SK-N-SH treated with all-trans-retinoic acid at 6 μM for 48 hours (cell line): Measurements from ENCODE around the gene SLC22A23.

Experiments used
- ATAC-seq: fragments of 200-7000 bp; cut with Tn5 transposase; 3 replicates; pipeline ENCODE4 v1.9.1; 2020; ENCODE audit warnings: mild to moderate bottlenecking, moderate library complexity
- ARNTL ChIP-seq: fragments of 450-650 bp; formaldehyde crosslinking; IDR thresholded peaks from 2 replicates; pipeline ENCODE4 v1.5.0; 2020; ENCODE audit warnings: low read depth, mild to moderate bottlenecking, moderate library complexity, borderline replicate concordance
- BACH2 ChIP-seq: fragments of 250-450 bp; sonication (Bioruptor Pico); IDR thresholded peaks from 2 replicates; pipeline ENCODE4 v1.9.0; 2021; ENCODE audit warnings: mild to moderate bottlenecking, borderline replicate concordance
- CREB5 ChIP-seq: fragments of 250-450 bp; sonication (Bioruptor Pico); IDR thresholded peaks from 2 replicates; pipeline ENCODE4 v1.5.1; 2020; ENCODE audit warnings: low read depth, mild to moderate bottlenecking, moderate library complexity
- CSDC2 ChIP-seq: fragments of 250-450 bp; sonication (Bioruptor Pico); IDR thresholded peaks from 2 replicates; pipeline ENCODE4 v1.5.0; 2020; ENCODE audit warnings: mild to moderate bottlenecking, moderate library complexity
- CSRNP3 ChIP-seq: fragments of 250-450 bp; sonication (Bioruptor Pico); IDR thresholded peaks from 2 replicates; pipeline ENCODE4 v1.5.1; 2021; ENCODE audit warnings: mild to moderate bottlenecking, moderate library complexity
- ESRRG ChIP-seq: fragments of 250-450 bp; sonication (Bioruptor Pico); IDR thresholded peaks from 2 replicates; pipeline ENCODE4 v1.6.1; 2021; ENCODE audit warnings: mild to moderate bottlenecking
- GLIS3 ChIP-seq: fragments of 250-450 bp; sonication (Bioruptor Pico); IDR thresholded peaks from 2 replicates; pipeline ENCODE4 v1.5.0; 2020; ENCODE audit warnings: mild to moderate bottlenecking, moderate library complexity
- OSR1 ChIP-seq: fragments of 250-450 bp; sonication (Bioruptor Pico); IDR thresholded peaks from 2 replicates; pipeline ENCODE4 v1.8.0; 2022; ENCODE audit warnings: moderate library complexity, mild to moderate bottlenecking, inconsistent platforms
- PPARA ChIP-seq: fragments of 250-450 bp; sonication (Bioruptor Pico); IDR thresholded peaks from 2 replicates; pipeline ENCODE4 v1.5.0; 2020; ENCODE audit warnings: mild to moderate bottlenecking, borderline replicate concordance
- RARB ChIP-seq: fragments of 250-450 bp; sonication (Bioruptor Pico); IDR thresholded peaks from 2 replicates; pipeline ENCODE4 v1.8.0; 2021; ENCODE audit warnings: mild to moderate bottlenecking, moderate library complexity
- SNAI2 ChIP-seq: fragments of 250-450 bp; sonication (Bioruptor Pico); IDR thresholded peaks from 2 replicates; pipeline ENCODE4 v1.5.0; 2020; ENCODE audit warnings: mild to moderate bottlenecking, moderate library complexity
- TCF4 ChIP-seq: fragments of 250-450 bp; sonication (Bioruptor Pico); IDR thresholded peaks from 2 replicates; pipeline ENCODE4 v1.8.0; 2021; ENCODE audit warnings: mild to moderate bottlenecking, moderate library complexity, borderline replicate concordance
- TOX ChIP-seq: fragments of 250-450 bp; sonication (Bioruptor Pico); IDR thresholded peaks from 2 replicates; pipeline ENCODE4 v1.8.0; 2021; ENCODE audit warnings: mild to moderate bottlenecking, moderate library complexity, borderline replicate concordance
- ZC3H10 ChIP-seq: fragments of 250-450 bp; sonication (Bioruptor Pico); IDR thresholded peaks from 2 replicates; pipeline ENCODE4 v1.5.1; 2021; ENCODE audit warnings: mild to moderate bottlenecking, moderate library complexity
- ZFP3 ChIP-seq: fragments of 250-450 bp; sonication (Bioruptor Pico); IDR thresholded peaks from 2 replicates; pipeline ENCODE4 v1.5.0; 2020; ENCODE audit warnings: mild to moderate bottlenecking, moderate library complexity
- ZFP30 ChIP-seq: fragments of 450-650 bp; formaldehyde crosslinking; IDR thresholded peaks from 2 replicates; pipeline ENCODE4 v1.5.0; 2022; ENCODE audit warnings: mild to moderate bottlenecking, moderate library complexity
- ZNF565 ChIP-seq: fragments of 450-650 bp; formaldehyde crosslinking; conservative IDR thresholded peaks from 2 replicates; pipeline ENCODE4 v1.5.0; 2020; ENCODE audit warnings: low read depth, mild to moderate bottlenecking, moderate library complexity
- ZNF70 ChIP-seq: fragments of 450-650 bp; formaldehyde crosslinking; IDR thresholded peaks from 2 replicates; pipeline ENCODE4 v1.5.0; 2020; ENCODE audit warnings: mild to moderate bottlenecking, moderate library complexity
- ZNF8 ChIP-seq: fragments of 450-650 bp; formaldehyde crosslinking; IDR thresholded peaks from 2 replicates; pipeline ENCODE4 v1.5.0; 2020; ENCODE audit warnings: mild to moderate bottlenecking, moderate library complexity
- TF ChIP-seq, protein P1 (sequence below): fragments of 250-450 bp; sonication (Bioruptor Pico); IDR thresholded peaks from 2 replicates; pipeline ENCODE4 v1.5.0; 2020; ENCODE audit warnings: mild to moderate bottlenecking, moderate library complexity
- TF ChIP-seq, protein P2 (sequence below): fragments of 250-450 bp; sonication (Bioruptor Pico); IDR thresholded peaks from 2 replicates; pipeline ENCODE4 v1.8.0; 2021; ENCODE audit warnings: low read depth, mild to moderate bottlenecking, moderate library complexity, borderline replicate concordance

SLC22A23 gene

GRCh38 chr6:3377536-3378397 lies 79.1 kb downstream of the SLC22A23 start (continued):
- TF ChIP-seq, protein P1, sequence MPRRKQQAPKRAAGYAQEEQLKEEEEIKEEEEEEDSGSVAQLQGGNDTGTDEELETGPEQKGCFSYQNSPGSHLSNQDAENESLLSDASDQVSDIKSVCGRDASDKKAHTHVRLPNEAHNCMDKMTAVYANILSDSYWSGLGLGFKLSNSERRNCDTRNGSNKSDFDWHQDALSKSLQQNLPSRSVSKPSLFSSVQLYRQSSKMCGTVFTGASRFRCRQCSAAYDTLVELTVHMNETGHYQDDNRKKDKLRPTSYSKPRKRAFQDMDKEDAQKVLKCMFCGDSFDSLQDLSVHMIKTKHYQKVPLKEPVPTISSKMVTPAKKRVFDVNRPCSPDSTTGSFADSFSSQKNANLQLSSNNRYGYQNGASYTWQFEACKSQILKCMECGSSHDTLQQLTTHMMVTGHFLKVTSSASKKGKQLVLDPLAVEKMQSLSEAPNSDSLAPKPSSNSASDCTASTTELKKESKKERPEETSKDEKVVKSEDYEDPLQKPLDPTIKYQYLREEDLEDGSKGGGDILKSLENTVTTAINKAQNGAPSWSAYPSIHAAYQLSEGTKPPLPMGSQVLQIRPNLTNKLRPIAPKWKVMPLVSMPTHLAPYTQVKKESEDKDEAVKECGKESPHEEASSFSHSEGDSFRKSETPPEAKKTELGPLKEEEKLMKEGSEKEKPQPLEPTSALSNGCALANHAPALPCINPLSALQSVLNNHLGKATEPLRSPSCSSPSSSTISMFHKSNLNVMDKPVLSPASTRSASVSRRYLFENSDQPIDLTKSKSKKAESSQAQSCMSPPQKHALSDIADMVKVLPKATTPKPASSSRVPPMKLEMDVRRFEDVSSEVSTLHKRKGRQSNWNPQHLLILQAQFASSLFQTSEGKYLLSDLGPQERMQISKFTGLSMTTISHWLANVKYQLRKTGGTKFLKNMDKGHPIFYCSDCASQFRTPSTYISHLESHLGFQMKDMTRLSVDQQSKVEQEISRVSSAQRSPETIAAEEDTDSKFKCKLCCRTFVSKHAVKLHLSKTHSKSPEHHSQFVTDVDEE, result no peak
- TF ChIP-seq ARNTL (no peak), SNAI2 (CRISPR knock-in tag) (no peak)

GRCh38 chr6:3376893-3377535 lies 79.8 kb downstream of the SLC22A23 start:
- no peak for ATAC-seq
- TF ChIP-seq ZC3H10 (CRISPR knock-in tag) (no peak), ZNF8 (CRISPR knock-in tag) (no peak), CSDC2 (CRISPR knock-in tag) (no peak), BACH2 (CRISPR knock-in tag) (no peak), PPARA (no peak), GLIS3 (no peak), CSRNP3 (CRISPR knock-in tag) (no peak), CREB5 (CRISPR knock-in tag) (no peak), OSR1 (no peak), ZNF565 (CRISPR knock-in tag) (no peak), ZFP3 (CRISPR knock-in tag) (no peak), RARB (CRISPR knock-in tag) (no peak), TCF4 (no peak), ZFP30 (no peak), TOX (CRISPR knock-in tag) (no peak), SNAI2 (CRISPR knock-in tag) (no peak), ESRRG (no peak), ZNF70 (CRISPR knock-in tag) (no peak)
- TF ChIP-seq, protein P1, result no peak
- TF ChIP-seq, protein P2, sequence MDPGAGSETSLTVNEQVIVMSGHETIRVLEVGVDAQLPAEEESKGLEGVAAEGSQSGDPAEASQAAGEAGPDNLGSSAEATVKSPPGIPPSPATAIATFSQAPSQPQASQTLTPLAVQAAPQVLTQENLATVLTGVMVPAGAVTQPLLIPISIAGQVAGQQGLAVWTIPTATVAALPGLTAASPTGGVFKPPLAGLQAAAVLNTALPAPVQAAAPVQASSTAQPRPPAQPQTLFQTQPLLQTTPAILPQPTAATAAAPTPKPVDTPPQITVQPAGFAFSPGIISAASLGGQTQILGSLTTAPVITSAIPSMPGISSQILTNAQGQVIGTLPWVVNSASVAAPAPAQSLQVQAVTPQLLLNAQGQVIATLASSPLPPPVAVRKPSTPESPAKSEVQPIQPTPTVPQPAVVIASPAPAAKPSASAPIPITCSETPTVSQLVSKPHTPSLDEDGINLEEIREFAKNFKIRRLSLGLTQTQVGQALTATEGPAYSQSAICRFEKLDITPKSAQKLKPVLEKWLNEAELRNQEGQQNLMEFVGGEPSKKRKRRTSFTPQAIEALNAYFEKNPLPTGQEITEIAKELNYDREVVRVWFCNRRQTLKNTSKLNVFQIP (CRISPR knock-in tag), result no peak
